SK-N-SH treated with all-trans-retinoic acid at 6 μM for 48 hours (cell line): ENCODE data around the gene AMBN.

ENCODE experiments used
- ATAC-seq: fragments of 200-7000 bp; cut with Tn5 transposase; 3 replicates; pipeline ENCODE4 v1.9.1; 2020; ENCODE audit warnings: mild to moderate bottlenecking, moderate library complexity
- ARNTL ChIP-seq: fragments of 450-650 bp; formaldehyde crosslinking; IDR thresholded peaks from 2 replicates; pipeline ENCODE4 v1.5.0; 2020; ENCODE audit warnings: low read depth, mild to moderate bottlenecking, moderate library complexity, borderline replicate concordance
- BACH2 ChIP-seq: fragments of 250-450 bp; sonication (Bioruptor Pico); IDR thresholded peaks from 2 replicates; pipeline ENCODE4 v1.9.0; 2021; ENCODE audit warnings: mild to moderate bottlenecking, borderline replicate concordance
- CREB5 ChIP-seq: fragments of 250-450 bp; sonication (Bioruptor Pico); IDR thresholded peaks from 2 replicates; pipeline ENCODE4 v1.5.1; 2020; ENCODE audit warnings: low read depth, mild to moderate bottlenecking, moderate library complexity
- CSDC2 ChIP-seq: fragments of 250-450 bp; sonication (Bioruptor Pico); IDR thresholded peaks from 2 replicates; pipeline ENCODE4 v1.5.0; 2020; ENCODE audit warnings: mild to moderate bottlenecking, moderate library complexity
- CSRNP3 ChIP-seq: fragments of 250-450 bp; sonication (Bioruptor Pico); IDR thresholded peaks from 2 replicates; pipeline ENCODE4 v1.5.1; 2021; ENCODE audit warnings: mild to moderate bottlenecking, moderate library complexity
- GLIS3 ChIP-seq: fragments of 250-450 bp; sonication (Bioruptor Pico); IDR thresholded peaks from 2 replicates; pipeline ENCODE4 v1.5.0; 2020; ENCODE audit warnings: mild to moderate bottlenecking, moderate library complexity
- ISL1 ChIP-seq: fragments of 250-450 bp; sonication (Bioruptor Pico); IDR thresholded peaks from 2 replicates; pipeline ENCODE4 v2.1.2; 2022; ENCODE audit warnings: mild to moderate bottlenecking, moderate library complexity
- OSR1 ChIP-seq: fragments of 250-450 bp; sonication (Bioruptor Pico); IDR thresholded peaks from 2 replicates; pipeline ENCODE4 v1.8.0; 2022; ENCODE audit warnings: moderate library complexity, mild to moderate bottlenecking, inconsistent platforms
- PPARA ChIP-seq: fragments of 250-450 bp; sonication (Bioruptor Pico); IDR thresholded peaks from 2 replicates; pipeline ENCODE4 v1.5.0; 2020; ENCODE audit warnings: mild to moderate bottlenecking, borderline replicate concordance
- RARB ChIP-seq: fragments of 250-450 bp; sonication (Bioruptor Pico); IDR thresholded peaks from 2 replicates; pipeline ENCODE4 v1.8.0; 2021; ENCODE audit warnings: mild to moderate bottlenecking, moderate library complexity
- SNAI2 ChIP-seq: fragments of 250-450 bp; sonication (Bioruptor Pico); IDR thresholded peaks from 2 replicates; pipeline ENCODE4 v1.5.0; 2020; ENCODE audit warnings: mild to moderate bottlenecking, moderate library complexity
- TCF4 ChIP-seq: fragments of 250-450 bp; sonication (Bioruptor Pico); IDR thresholded peaks from 2 replicates; pipeline ENCODE4 v1.8.0; 2021; ENCODE audit warnings: mild to moderate bottlenecking, moderate library complexity, borderline replicate concordance
- TOX ChIP-seq: fragments of 250-450 bp; sonication (Bioruptor Pico); IDR thresholded peaks from 2 replicates; pipeline ENCODE4 v1.8.0; 2021; ENCODE audit warnings: mild to moderate bottlenecking, moderate library complexity, borderline replicate concordance
- TSHZ2 ChIP-seq: fragments of 250-450 bp; sonication (Bioruptor Pico); IDR thresholded peaks from 2 replicates; pipeline ENCODE4 v1.5.0; 2020; ENCODE audit warnings: mild to moderate bottlenecking, moderate library complexity
- ZC3H10 ChIP-seq: fragments of 250-450 bp; sonication (Bioruptor Pico); IDR thresholded peaks from 2 replicates; pipeline ENCODE4 v1.5.1; 2021; ENCODE audit warnings: mild to moderate bottlenecking, moderate library complexity
- ZFP3 ChIP-seq: fragments of 250-450 bp; sonication (Bioruptor Pico); IDR thresholded peaks from 2 replicates; pipeline ENCODE4 v1.5.0; 2020; ENCODE audit warnings: mild to moderate bottlenecking, moderate library complexity
- ZNF565 ChIP-seq: fragments of 450-650 bp; formaldehyde crosslinking; conservative IDR thresholded peaks from 2 replicates; pipeline ENCODE4 v1.5.0; 2020; ENCODE audit warnings: low read depth, mild to moderate bottlenecking, moderate library complexity
- ZNF70 ChIP-seq: fragments of 450-650 bp; formaldehyde crosslinking; IDR thresholded peaks from 2 replicates; pipeline ENCODE4 v1.5.0; 2020; ENCODE audit warnings: mild to moderate bottlenecking, moderate library complexity
- ZNF8 ChIP-seq: fragments of 450-650 bp; formaldehyde crosslinking; IDR thresholded peaks from 2 replicates; pipeline ENCODE4 v1.5.0; 2020; ENCODE audit warnings: mild to moderate bottlenecking, moderate library complexity
- TF ChIP-seq, protein P1 (sequence below): fragments of 250-450 bp; sonication (Bioruptor Pico); IDR thresholded peaks from 2 replicates; pipeline ENCODE4 v1.8.0; 2021; ENCODE audit warnings: low read depth, mild to moderate bottlenecking, moderate library complexity, borderline replicate concordance

Gene AMBN

DNA sequence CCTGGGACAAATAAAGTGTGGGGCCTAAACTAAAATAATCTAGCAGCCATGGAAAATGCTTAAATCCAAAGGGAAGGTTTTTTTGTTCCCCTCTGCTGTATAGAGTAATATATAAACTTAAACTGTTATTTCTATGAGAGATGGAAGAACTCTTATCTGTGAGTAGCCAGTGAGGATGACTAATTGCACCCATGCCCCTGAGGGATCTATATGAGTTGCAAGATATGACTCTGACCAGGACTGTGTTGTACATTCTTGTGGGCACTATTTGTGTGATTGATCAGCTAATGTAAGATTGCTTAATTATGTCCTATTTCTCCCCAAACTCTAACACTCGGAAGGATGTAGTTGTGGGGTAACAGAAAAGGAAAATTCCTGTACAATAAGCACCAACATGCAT lies 35.2 kb upstream of the AMBN start:
- TF ChIP-seq ARNTL (CRISPR knock-in tag) (no peak), GLIS3 (CRISPR knock-in tag) (no peak), RARB (no peak), OSR1 (CRISPR knock-in tag) (no peak)
- ATAC-seq = no peak

GRCh38 chr4:70559211-70559830 lies 32.7 kb upstream of the AMBN start:
- TF ChIP-seq CSDC2 = no peak
- TF ChIP-seq RARB = no peak
- peak; percentile 93 for ATAC-seq

- TF ChIP-seq TSHZ2 (no peak), SNAI2 (CRISPR knock-in tag) (no peak), PPARA (CRISPR knock-in tag) (no peak), ZNF8 (no peak), CREB5 (CRISPR knock-in tag) (no peak), TCF4 (no peak), RARB (no peak)
- TF ChIP-seq, all 23 proteins: peak for 0
- no peak for ATAC-seq
Measured at GRCh38 chr4:70559924-70560323, 32.1 kb upstream of the AMBN start.

DNA sequence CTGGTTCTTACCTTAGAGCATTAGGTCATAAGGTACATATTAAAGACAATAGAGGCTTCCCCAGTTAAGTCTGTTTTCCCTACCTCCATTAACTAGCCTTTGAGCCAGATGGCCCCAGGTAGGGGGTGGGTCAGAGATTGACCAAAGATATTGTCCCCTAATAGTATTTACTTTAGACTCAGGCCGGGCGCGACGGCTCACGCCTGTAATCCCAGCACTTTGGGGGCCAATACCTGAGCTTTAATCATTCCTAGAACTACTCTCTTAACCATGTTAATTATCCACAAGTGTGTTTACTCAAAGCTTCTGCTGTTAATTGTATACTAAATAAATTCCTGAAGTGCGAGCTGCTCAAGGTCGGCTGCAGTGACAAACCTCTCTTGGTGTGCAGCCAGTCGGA lies 28.0 kb upstream of the AMBN start:
- ATAC-seq = no peak
- TF ChIP-seq ZFP3 = no peak
- no peak for TF ChIP-seq ZNF565 (CRISPR knock-in tag)
- TF ChIP-seq ZC3H10 (CRISPR knock-in tag) = no peak
- TF ChIP-seq ISL1 = no peak
- no peak for TF ChIP-seq TOX (CRISPR knock-in tag)

GRCh38 chr4:70570796-70571195 lies 21.3 kb upstream of the AMBN start:
- no peak for ATAC-seq
- no peak for TF ChIP-seq CREB5 (CRISPR knock-in tag)

GRCh38 chr4:70571772-70572171 lies 20.3 kb upstream of the AMBN start:
- no peak for ATAC-seq
- TF ChIP-seq ZC3H10 (CRISPR knock-in tag) (no peak), TOX (CRISPR knock-in tag) (no peak), CSRNP3 (CRISPR knock-in tag) (no peak), ZFP3 (no peak), CSDC2 (no peak), ZNF565 (CRISPR knock-in tag) (no peak)

GRCh38 chr4:70575964-70576363 lies 16.1 kb upstream of the AMBN start:
- no peak for ATAC-seq
- TF ChIP-seq SNAI2 (CRISPR knock-in tag) = no peak
- no peak for TF ChIP-seq PPARA (CRISPR knock-in tag)
- no peak for TF ChIP-seq TCF4
- TF ChIP-seq ZC3H10 (CRISPR knock-in tag) = no peak
- TF ChIP-seq ZNF565 (CRISPR knock-in tag) = no peak
- no peak for TF ChIP-seq ZFP3
- no peak for TF ChIP-seq ARNTL (CRISPR knock-in tag)
- TF ChIP-seq ZNF8 = no peak
- no peak for TF ChIP-seq CSDC2
- TF ChIP-seq ZNF70 (CRISPR knock-in tag) = no peak
- TF ChIP-seq BACH2 (CRISPR knock-in tag) = no peak
- TF ChIP-seq CREB5 (CRISPR knock-in tag) = no peak
- TF ChIP-seq, protein P1, sequence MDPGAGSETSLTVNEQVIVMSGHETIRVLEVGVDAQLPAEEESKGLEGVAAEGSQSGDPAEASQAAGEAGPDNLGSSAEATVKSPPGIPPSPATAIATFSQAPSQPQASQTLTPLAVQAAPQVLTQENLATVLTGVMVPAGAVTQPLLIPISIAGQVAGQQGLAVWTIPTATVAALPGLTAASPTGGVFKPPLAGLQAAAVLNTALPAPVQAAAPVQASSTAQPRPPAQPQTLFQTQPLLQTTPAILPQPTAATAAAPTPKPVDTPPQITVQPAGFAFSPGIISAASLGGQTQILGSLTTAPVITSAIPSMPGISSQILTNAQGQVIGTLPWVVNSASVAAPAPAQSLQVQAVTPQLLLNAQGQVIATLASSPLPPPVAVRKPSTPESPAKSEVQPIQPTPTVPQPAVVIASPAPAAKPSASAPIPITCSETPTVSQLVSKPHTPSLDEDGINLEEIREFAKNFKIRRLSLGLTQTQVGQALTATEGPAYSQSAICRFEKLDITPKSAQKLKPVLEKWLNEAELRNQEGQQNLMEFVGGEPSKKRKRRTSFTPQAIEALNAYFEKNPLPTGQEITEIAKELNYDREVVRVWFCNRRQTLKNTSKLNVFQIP (CRISPR knock-in tag) = no peak
